Measurements from ENCODE around the gene DET1.
"Not testable (repeated sequence)": the region's sequence is repeated elsewhere in the genome, so short reads cannot be mapped to it uniquely, and the experiment has no call there.

Gene DET1

GRCh38 chr15:88469321-88469720 lies 77.2 kb downstream of the DET1 start:
- no peak for DNase-seq (ENCODE audit: low read depth, low spot score)
- Histone ChIP-seq H3K4me3 (ENCODE audit: insufficient read length, low read depth) (no peak overlapping the region), H3K9ac (ENCODE audit: insufficient read length, low read depth) (no peak overlapping the region), H3K36me3 (ENCODE audit: insufficient read depth, insufficient read length, low read length) (peaks cover 64% of the 10 kb centered on the region), H3K4me1 (ENCODE audit: insufficient read depth, insufficient read length) (no peaks in the 10 kb centered on the region), H3K9me3 (ENCODE audit: insufficient read depth, low read length) (no peaks in the 10 kb centered on the region), H3K27me3 (ENCODE audit: insufficient read depth, insufficient read length) (no peaks in the 10 kb centered on the region)
- TF ChIP-seq YY1 (IDR thresholded peaks at IDR 0.05; ENCODE audit: insufficient read depth, insufficient read length) (no peak), ZNF274 (IDR thresholded peaks at IDR 0.05; ENCODE audit: low read depth, low read length) (no peak), SUZ12 (IDR thresholded peaks at IDR 0.05; ENCODE audit: extremely low read depth, insufficient read depth, insufficient read length) (no peak)

- not testable (repeated sequence) for DNase-seq (ENCODE audit: low read depth, low spot score); H3K4me3 ChIP-seq (ENCODE audit: insufficient read length, low read depth); H3K27me3 ChIP-seq (ENCODE audit: insufficient read depth, insufficient read length); H3K9me3 ChIP-seq (ENCODE audit: insufficient read depth, low read length); H3K4me1 ChIP-seq (ENCODE audit: insufficient read depth, insufficient read length)
- peak overlapping the region; percentile 98 for H3K9ac ChIP-seq (ENCODE audit: insufficient read length, low read depth)
- peaks cover 69% of the 10 kb centered on the region for H3K36me3 ChIP-seq (ENCODE audit: insufficient read depth, insufficient read length, low read length)
Observed at GRCh38 chr15:88468721-88469120, 77.8 kb downstream of the DET1 start.

DNA sequence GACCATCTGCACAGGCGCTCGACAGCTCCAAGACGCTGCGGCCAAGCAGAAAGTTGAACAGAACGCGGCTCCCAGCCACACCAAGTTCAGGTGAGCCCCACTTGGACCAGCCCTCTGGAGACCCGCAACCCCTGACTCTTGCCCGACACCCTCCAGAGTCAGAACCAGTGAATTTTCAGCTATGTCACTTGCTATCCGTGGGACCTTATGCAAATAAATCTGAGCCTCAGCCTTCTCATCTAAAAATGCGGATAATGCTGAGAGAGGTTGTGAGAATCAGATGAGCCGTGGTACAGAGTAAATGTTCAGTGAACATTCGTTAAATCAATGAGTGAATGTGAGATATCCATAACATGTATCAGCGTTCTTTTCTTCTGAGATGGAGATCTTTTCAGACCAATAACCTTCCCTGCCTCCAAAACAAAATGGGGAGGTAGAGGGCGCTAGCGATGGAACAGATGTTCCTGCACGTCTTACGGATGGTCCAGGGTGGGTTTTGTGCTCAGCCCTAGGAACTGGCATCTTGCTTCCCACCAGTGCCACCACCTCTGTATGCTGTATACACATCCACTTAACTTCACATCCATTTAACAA lies 78.4 kb downstream of the DET1 start:
- DNase-seq (ENCODE audit: low read depth, low spot score): no peak
- Histone ChIP-seq H3K36me3 (ENCODE audit: insufficient read depth, insufficient read length, low read length) (peaks cover 69% of the 10 kb centered on the region), H3K9me3 (ENCODE audit: insufficient read depth, low read length) (no peaks in the 10 kb centered on the region), H3K9ac (ENCODE audit: insufficient read length, low read depth) (peak overlapping the region; percentile 98), H3K4me3 (ENCODE audit: insufficient read length, low read depth) (peak overlapping the region; percentile 98), H3K4me1 (ENCODE audit: insufficient read depth, insufficient read length) (no peaks in the 10 kb centered on the region), H3K27me3 (ENCODE audit: insufficient read depth, insufficient read length) (no peaks in the 10 kb centered on the region)
- TF ChIP-seq YY1 (IDR thresholded peaks at IDR 0.05; ENCODE audit: insufficient read depth, insufficient read length) (no peak), SUZ12 (IDR thresholded peaks at IDR 0.05; ENCODE audit: extremely low read depth, insufficient read depth, insufficient read length) (no peak), ZNF274 (IDR thresholded peaks at IDR 0.05; ENCODE audit: low read depth, low read length) (no peak)

- Histone ChIP-seq H3K9me3 (ENCODE audit: insufficient read depth, low read length) (no peaks in the 10 kb centered on the region), H3K9ac (ENCODE audit: insufficient read length, low read depth) (peak within 1 kb of the TSS; percentile 98), H3K4me1 (ENCODE audit: insufficient read depth, insufficient read length) (no peaks in the 10 kb centered on the region), H3K4me3 (ENCODE audit: insufficient read length, low read depth) (peak within 1 kb of the TSS; percentile 98), H3K27me3 (ENCODE audit: insufficient read depth, insufficient read length) (no peaks in the 10 kb centered on the region), H3K36me3 (ENCODE audit: insufficient read depth, insufficient read length, low read length) (peaks cover 69% of the 10 kb centered on the region)
- DNase-seq (ENCODE audit: low read depth, low spot score): peak; percentile 82
- no peak for TF ChIP-seq ZNF274 (IDR thresholded peaks at IDR 0.05; ENCODE audit: low read depth, low read length)
- TF ChIP-seq YY1 (IDR thresholded peaks at IDR 0.05; ENCODE audit: insufficient read depth, insufficient read length): peak; percentile 96
Observed at GRCh38 chr15:88467073-88467934, 79.2 kb downstream of the DET1 start, which contains the start of the genes MRPL46 and MRPS11. TSS of gene MRPL46 (minus strand) at chr15:88467388. CDS start at chr15:88467377, 11 bp downstream. TSS of gene MRPS11 (plus strand) at chr15:88467708. CDS start at chr15:88467718, 10 bp downstream.

DNA sequence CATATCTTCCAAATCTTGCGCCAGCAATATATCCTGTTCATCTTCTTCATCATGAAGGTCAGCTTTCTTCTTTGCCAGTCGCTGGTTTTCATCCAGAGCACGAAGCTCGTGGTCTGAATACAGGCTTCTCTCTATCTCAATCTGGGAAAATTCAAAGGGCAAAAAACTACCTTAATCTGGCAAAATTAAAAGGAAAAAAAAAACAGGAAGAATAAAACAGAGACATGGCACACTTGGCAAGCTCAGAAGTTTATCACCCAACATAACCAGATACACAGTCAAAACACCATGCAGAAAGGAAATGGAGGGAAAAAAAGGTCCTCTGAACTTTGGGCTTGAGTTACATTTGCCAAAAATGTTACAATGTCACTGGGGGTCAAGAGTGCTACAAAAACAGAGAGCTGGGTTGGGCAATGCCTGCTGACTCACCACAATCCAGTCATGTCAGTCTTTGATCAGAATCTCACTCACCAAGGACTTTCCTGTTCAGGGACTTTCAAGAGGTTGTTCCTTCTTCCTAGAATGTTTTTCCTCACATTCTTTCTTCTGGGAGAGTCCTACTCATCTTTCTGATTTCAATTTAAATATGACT lies 80.8 kb downstream of the DET1 start:
- Histone ChIP-seq H3K36me3 (ENCODE audit: insufficient read depth, insufficient read length, low read length) (peaks cover 69% of the 10 kb centered on the region), H3K9ac (ENCODE audit: insufficient read length, low read depth) (no peak overlapping the region)
- DNase-seq (ENCODE audit: low read depth, low spot score): no peak

DNA sequence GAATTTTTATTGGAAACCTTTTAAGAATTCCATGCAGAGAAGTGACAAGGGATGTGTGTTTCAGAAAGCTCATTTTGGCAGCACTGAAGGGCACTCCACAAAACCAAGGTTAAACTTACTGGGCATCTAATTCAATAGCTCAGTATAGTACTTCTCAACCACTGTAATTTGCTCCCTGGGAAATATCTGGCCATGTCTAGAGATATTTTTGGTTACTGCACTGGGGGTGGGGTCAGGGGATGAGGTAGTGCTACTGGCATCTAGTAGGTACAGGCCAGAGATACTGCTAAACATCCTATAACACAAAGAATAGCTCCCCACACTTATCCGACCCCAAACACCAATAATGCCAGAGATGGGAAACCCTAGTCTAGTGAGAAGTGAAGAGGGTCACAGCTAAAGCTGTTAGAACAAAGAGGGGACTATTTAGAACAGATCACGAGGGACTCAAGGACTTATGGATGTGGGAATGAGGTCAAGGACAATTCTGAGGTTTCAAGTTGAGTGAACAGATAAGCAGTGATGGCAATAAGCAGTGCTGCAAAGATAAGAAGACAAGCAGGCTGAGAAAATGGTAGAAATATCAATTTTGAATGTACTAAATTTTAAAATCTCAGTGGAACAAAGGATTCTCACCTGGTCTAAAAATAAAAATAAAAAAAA lies 82.5 kb downstream of the DET1 start:
- Histone ChIP-seq H3K4me3 (ENCODE audit: insufficient read length, low read depth) (no peak overlapping the region), H3K9ac (ENCODE audit: insufficient read length, low read depth) (no peak overlapping the region), H3K4me1 (ENCODE audit: insufficient read depth, insufficient read length) (no peaks in the 10 kb centered on the region), H3K27me3 (ENCODE audit: insufficient read depth, insufficient read length) (no peaks in the 10 kb centered on the region), H3K36me3 (ENCODE audit: insufficient read depth, insufficient read length, low read length) (peaks cover 71% of the 10 kb centered on the region), H3K9me3 (ENCODE audit: insufficient read depth, low read length) (no peaks in the 10 kb centered on the region)
- TF ChIP-seq YY1 (IDR thresholded peaks at IDR 0.05; ENCODE audit: insufficient read depth, insufficient read length): no peak
- no peak for TF ChIP-seq SUZ12 (IDR thresholded peaks at IDR 0.05; ENCODE audit: extremely low read depth, insufficient read depth, insufficient read length)
- TF ChIP-seq ZNF274 (IDR thresholded peaks at IDR 0.05; ENCODE audit: low read depth, low read length): no peak
- DNase-seq (ENCODE audit: low read depth, low spot score): no peak

More for the DNA sequence above, 80.8 kb downstream of the DET1 start:
- H3K4me1 ChIP-seq (ENCODE audit: insufficient read depth, insufficient read length): no peaks in the 10 kb centered on the region
- no peaks in the 10 kb centered on the region for H3K9me3 ChIP-seq (ENCODE audit: insufficient read depth, low read length)
- TF ChIP-seq SUZ12 (IDR thresholded peaks at IDR 0.05; ENCODE audit: extremely low read depth, insufficient read depth, insufficient read length) (no peak), YY1 (IDR thresholded peaks at IDR 0.05; ENCODE audit: insufficient read depth, insufficient read length) (no peak), ZNF274 (IDR thresholded peaks at IDR 0.05; ENCODE audit: low read depth, low read length) (no peak)
- no peaks in the 10 kb centered on the region for H3K27me3 ChIP-seq (ENCODE audit: insufficient read depth, insufficient read length)
- peak overlapping the region; percentile 98 for H3K4me3 ChIP-seq (ENCODE audit: insufficient read length, low read depth)

All from NT2/D1 (cell line).